MV-4-11 (cell line): ENCODE data around the gene CTDSPL.

ENCODE experiments used
- DNase-seq: peaks from one replicate; lab custom pipeline; 2025; lab: John Stamatoyannopoulos, UW

Gene CTDSPL

GRCh38 chr3:37853691-37854413 lies 7.8 kb upstream of the CTDSPL start:
- no peak for DNase-seq

- peak; percentile 54 for DNase-seq
Observed at GRCh38 chr3:37855363-37855970, 6.2 kb upstream of the CTDSPL start.

- DNase-seq, result no peak
Observed at GRCh38 chr3:37856381-37856780, 5.3 kb upstream of the CTDSPL start.

- no peak for DNase-seq
Observed at GRCh38 chr3:37858742-37859141, 2.9 kb upstream of the CTDSPL start.

- no peak for DNase-seq
Observed at GRCh38 chr3:37859354-37859753, 2.3 kb upstream of the CTDSPL start.

GRCh38 chr3:37859908-37860199 lies 1.8 kb upstream of the CTDSPL start:
- DNase-seq, result no peak

GRCh38 chr3:37862219-37862902 lies 681 bp downstream of the CTDSPL start:
- no peak for DNase-seq

GRCh38 chr3:37862903-37863815 lies 1.5 kb downstream of the CTDSPL start:
- no peak for DNase-seq

- no peak for DNase-seq
Observed at GRCh38 chr3:37863949-37864822, 2.5 kb downstream of the CTDSPL start.

- peak; percentile 42 for DNase-seq
Observed at GRCh38 chr3:37864904-37865303, 3.2 kb downstream of the CTDSPL start.

- no peak for DNase-seq
Observed at GRCh38 chr3:37867144-37867543, 5.5 kb downstream of the CTDSPL start.

GRCh38 chr3:37871858-37872257 lies 10.2 kb downstream of the CTDSPL start:
- no peak for DNase-seq

- DNase-seq, result no peak
Observed at GRCh38 chr3:37872413-37873160, 10.9 kb downstream of the CTDSPL start.

- no peak for DNase-seq
Observed at GRCh38 chr3:37876279-37876678, 14.6 kb downstream of the CTDSPL start.

- no peak for DNase-seq
Observed at GRCh38 chr3:37882711-37883110, 21.0 kb downstream of the CTDSPL start.

- DNase-seq, result no peak
Observed at GRCh38 chr3:37885814-37886213, 24.1 kb downstream of the CTDSPL start.

GRCh38 chr3:37886395-37886794 lies 24.7 kb downstream of the CTDSPL start:
- DNase-seq, result no peak

- no peak for DNase-seq
Observed at GRCh38 chr3:37887062-37887461, 25.4 kb downstream of the CTDSPL start.

- DNase-seq, result no peak
Observed at GRCh38 chr3:37887824-37888223, 26.1 kb downstream of the CTDSPL start.

GRCh38 chr3:37888421-37888820 lies 26.7 kb downstream of the CTDSPL start:
- no peak for DNase-seq

- DNase-seq, result no peak
Observed at GRCh38 chr3:37890522-37890921, 28.8 kb downstream of the CTDSPL start.
